K562 (cell line): ENCODE measurements around the gene COL16A1. TPM values are rescaled to one million over a fixed set of nuclear protein-coding genes. Genes with fewer than 3 reads are reported as not detected.

Experiments used
- CHCHD3 ChIP-seq: fragments of 250-450 bp; sonication (Bioruptor Pico); IDR thresholded peaks from 2 replicates; pipeline ENCODE4 v2.1.2; 2022; ENCODE audit warnings: mild to moderate bottlenecking
- RBM34 ChIP-seq: fragments of 200-400 bp; formaldehyde crosslinking; IDR thresholded peaks from 2 replicates; pipeline ENCODE4 v1.6.1; 2018; ENCODE audit warnings: low read length, borderline replicate concordance; ENCODE audit not compliant: insufficient read depth
- ZBED1 ChIP-seq: IDR thresholded peaks from 2 replicates; pipeline ENCODE4 v1.6.1; 2014
- ZNF511 ChIP-seq: sonication (generic); formaldehyde crosslinking; IDR thresholded peaks from 2 replicates; pipeline ENCODE4 v1.8.0; 2022; ENCODE audit warnings: mild to moderate bottlenecking, missing genetic modification reagents
- ZNF740 ChIP-seq, 3 experiments: fragments of 200-800 bp in 1 of 3; sonication (Bioruptor generic) in 1 of 3; sonication (generic) in 1 of 3; formaldehyde crosslinking in 1 of 3; IDR thresholded peaks; 2 replicates each; pipeline versions ENCODE4 v1.6.1 to v1.8.0; 2016 to 2022; ENCODE audit warnings: mild to moderate bottlenecking in 2 of 3, missing compliant biosample characterization in 2 of 3, missing genetic modification characterization in 2 of 3, missing genetic modification reagents in 1 of 3
- polyA plus RNA-seq, 8 experiments: library from polyadenylated mRNA; depleted of rRNA in 4 of 8; stranded (reverse) in 5 of 8; unstranded in 3 of 8; fragments of >200 nt; fragmentation: Nextera tagmentation in 2 of 8; fragmentation: Illumina TruSeq in 1 of 8; extraction: Ambion mirVana in 2 of 8; extraction: Trizol in 1 of 8; gene quantifications; 2 replicates each; pipeline versions ENCODE4 v1.2.1 to v1.2.3, GENCODE V29; 2011 to 2014; ENCODE audit warnings: inconsistent platforms in 1 of 8, missing spikeins in 1 of 8
- total RNA-seq, 7 experiments: library from RNA; depleted of rRNA in 6 of 7; stranded (reverse); fragments of >200 nt in 6 of 7; fragmentation: Illumina TruSeq in 2 of 7; extraction: Trizol in 2 of 7; gene quantifications; 2 replicates each; pipeline versions ENCODE4 v1.2.1 to v1.2.3, GENCODE V29; 2011 to 2021; ENCODE audit warnings: low replicate concordance in 1 of 7
- TF ChIP-seq, protein P1 (sequence below), 2 experiments: fragments of 200-800 bp in 1 of 2; sonication (Bioruptor generic) in 1 of 2; sonication (generic) in 1 of 2; formaldehyde crosslinking in 1 of 2; IDR thresholded peaks in 1 of 2; conservative IDR thresholded peaks in 1 of 2; 2 replicates each; pipeline versions ENCODE4 v1.5.0 to v1.6.1; 2016 to 2020; ENCODE audit warnings: missing compliant biosample characterization in 1 of 2, missing genetic modification characterization in 1 of 2, missing genetic modification reagents in 1 of 2
- TF ChIP-seq, protein P2 (sequence below): fragments of 250-450 bp; sonication (Bioruptor Pico); IDR thresholded peaks from 2 replicates; pipeline ENCODE4 v1.8.0; 2022; ENCODE audit warnings: inconsistent platforms, mild to moderate bottlenecking, moderate library complexity, borderline replicate concordance
- TF ChIP-seq, protein P3 (sequence below), 2 experiments: fragments of 450-650 bp; IDR thresholded peaks; 2 replicates each; pipeline ENCODE4 v1.6.1; 2016; ENCODE audit warnings: mild to moderate bottlenecking in 2 of 2, borderline replicate concordance in 1 of 2, low read depth in 1 of 2, moderate library complexity in 1 of 2

The COL16A1 gene
- total and polyA plus RNA-seq, 9 of the 15 experiments (the other 6 are each of a cell fraction or from before 2014, with no cell fraction given), result 0.11 to 0.60 (median 0.11) TPM; not detected in 6

DNA sequence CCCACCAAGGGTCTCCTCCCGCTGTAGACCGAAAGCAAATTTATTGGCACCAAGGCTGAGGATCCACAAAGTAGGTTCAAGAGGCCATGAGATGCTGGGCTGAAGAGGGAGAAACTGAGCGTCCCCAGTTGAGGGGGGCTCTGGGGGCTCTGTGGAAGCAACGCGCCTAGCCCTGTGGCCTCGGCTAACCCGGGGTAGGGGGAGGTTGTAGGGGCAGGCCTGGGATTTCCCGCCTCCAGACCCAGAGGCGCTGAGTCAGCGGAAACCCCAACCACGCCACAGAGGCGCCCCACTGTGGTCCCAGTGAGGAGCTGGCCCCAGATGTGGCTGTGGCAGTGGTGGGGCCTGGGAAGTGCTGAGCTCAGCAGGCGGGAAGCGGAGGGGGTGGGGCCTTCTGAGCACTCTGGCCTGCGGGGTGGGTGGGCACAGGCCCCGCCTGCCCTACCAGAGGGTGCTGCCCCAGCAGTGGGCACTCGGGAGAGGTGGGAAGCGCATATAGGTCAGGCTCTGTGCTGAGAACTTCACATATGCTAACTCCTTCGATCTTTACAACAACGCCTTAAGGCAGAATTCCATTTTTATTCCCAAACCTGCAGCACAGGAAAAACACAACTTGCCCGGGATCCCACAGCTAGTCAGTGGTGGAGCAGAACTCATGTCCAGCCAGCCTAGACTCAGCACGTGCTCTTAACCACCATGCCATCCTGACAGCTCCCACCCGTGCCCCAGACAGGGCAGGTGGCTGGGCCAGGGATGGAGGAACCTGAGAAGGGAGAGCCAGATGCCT, 1.5 kb upstream of the COL16A1 start (continued):
- no peak for TF ChIP-seq RBM34
- 0 out of 2 replicates have a peak, but pooled peaks have one; percentile 24 for TF ChIP-seq ZNF740 (CRISPR knock-in tag; IDR thresholded peaks at IDR 0.05)
- TF ChIP-seq ZNF740 (tag; IDR thresholded peaks at IDR 0.05), result no peak
- TF ChIP-seq, protein P1, sequence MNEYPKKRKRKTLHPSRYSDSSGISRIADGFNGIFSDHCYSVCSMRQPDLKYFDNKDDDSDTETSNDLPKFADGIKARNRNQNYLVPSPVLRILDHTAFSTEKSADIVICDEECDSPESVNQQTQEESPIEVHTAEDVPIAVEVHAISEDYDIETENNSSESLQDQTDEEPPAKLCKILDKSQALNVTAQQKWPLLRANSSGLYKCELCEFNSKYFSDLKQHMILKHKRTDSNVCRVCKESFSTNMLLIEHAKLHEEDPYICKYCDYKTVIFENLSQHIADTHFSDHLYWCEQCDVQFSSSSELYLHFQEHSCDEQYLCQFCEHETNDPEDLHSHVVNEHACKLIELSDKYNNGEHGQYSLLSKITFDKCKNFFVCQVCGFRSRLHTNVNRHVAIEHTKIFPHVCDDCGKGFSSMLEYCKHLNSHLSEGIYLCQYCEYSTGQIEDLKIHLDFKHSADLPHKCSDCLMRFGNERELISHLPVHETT (CRISPR knock-in tag; conservative IDR thresholded peaks at IDR 0.05 in 1 of 2, IDR thresholded peaks at IDR 0.05 in 1 of 2), result no peak
- TF ChIP-seq ZNF511 (CRISPR knock-in tag), result 0 out of 2 replicates have a peak, but pooled peaks have one; percentile 30
- TF ChIP-seq, protein P2, sequence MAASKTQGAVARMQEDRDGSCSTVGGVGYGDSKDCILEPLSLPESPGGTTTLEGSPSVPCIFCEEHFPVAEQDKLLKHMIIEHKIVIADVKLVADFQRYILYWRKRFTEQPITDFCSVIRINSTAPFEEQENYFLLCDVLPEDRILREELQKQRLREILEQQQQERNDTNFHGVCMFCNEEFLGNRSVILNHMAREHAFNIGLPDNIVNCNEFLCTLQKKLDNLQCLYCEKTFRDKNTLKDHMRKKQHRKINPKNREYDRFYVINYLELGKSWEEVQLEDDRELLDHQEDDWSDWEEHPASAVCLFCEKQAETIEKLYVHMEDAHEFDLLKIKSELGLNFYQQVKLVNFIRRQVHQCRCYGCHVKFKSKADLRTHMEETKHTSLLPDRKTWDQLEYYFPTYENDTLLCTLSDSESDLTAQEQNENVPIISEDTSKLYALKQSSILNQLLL (CRISPR knock-in tag), result no peak
- TF ChIP-seq, protein P3, sequence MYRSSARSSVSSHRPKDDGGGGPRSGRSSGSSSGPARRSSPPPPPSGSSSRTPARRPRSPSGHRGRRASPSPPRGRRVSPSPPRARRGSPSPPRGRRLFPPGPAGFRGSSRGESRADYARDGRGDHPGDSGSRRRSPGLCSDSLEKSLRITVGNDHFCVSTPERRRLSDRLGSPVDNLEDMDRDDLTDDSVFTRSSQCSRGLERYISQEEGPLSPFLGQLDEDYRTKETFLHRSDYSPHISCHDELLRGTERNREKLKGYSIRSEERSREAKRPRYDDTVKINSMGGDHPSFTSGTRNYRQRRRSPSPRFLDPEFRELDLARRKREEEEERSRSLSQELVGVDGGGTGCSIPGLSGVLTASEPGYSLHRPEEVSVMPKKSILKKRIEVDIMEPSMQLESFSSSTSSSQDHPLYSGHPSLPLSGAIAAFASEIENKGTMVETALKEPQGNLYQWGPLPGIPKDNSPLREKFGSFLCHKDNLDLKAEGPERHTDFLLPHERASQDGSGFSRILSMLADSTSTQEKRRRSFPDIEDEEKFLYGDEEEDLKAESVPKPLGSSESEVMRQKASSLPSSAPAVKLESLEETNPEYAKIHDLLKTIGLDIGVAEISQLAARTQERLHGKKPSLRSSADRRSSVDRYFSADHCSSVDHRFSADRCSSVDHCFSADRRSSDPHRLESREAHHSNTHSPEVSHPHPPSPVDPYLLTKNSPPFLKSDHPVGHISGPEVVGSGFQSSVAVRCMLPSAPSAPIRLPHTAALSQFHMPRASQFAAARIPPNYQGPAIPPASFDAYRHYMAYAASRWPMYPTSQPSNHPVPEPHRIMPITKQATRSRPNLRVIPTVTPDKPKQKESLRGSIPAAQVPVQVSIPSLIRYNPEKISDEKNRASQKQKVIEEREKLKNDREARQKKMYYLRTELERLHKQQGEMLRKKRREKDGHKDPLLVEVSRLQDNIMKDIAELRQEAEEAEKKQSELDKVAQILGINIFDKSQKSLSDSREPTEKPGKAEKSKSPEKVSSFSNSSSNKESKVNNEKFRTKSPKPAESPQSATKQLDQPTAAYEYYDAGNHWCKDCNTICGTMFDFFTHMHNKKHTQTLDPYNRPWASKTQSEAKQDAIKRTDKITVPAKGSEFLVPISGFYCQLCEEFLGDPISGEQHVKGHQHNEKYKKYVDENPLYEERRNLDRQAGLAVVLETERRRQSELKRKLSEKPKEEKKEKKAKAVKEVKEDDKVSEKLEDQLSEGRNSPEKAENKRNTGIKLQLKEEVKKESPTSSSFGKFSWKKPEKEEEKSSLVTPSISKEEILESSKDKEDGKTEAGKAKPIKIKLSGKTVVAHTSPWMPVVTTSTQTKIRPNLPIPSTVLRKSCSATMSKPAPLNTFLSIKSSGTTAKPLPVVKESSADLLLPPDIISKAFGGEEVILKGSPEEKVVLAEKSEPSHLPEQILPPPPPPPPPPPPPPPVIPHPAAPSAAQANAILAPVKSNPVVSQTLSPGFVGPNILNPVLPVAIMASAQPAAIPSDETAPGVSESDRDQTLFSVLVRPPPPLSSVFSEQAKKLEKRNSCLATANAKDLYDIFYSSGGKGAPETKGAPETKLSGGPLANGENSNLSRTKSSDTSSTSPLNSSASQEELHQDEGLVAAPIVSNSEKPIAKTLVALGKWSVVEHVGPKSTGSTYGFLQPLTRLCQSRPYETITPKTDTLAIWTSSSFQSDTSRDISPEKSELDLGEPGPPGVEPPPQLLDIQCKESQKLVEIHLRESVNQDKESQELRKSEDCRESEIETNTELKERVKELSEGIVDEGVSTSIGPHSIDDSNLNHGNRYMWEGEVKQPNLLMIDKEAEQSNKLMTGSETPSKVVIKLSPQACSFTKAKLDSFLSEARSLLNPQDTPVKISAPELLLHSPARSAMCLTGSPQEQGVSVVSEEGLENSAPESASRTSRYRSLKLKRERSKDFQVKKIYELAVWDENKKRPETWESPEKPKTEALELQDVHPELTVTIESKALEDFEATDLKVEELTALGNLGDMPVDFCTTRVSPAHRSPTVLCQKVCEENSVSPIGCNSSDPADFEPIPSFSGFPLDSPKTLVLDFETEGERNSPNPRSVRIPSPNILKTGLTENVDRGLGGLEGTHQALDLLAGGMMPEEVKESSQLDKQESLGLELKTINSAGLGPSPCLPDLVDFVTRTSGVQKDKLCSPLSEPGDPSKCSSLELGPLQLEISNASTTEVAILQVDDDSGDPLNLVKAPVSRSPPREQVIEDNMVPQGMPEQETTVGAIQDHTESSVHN (IDR thresholded peaks at IDR 0.05; ENCODE audit: borderline replicate concordance in 1 of 2, low read depth in 1 of 2), result 0 out of 4 replicates have a peak, but pooled peaks of 1 of the 2 experiments have one; percentile 62
- TF ChIP-seq ZBED1, result no peak
- no peak for TF ChIP-seq CHCHD3 (CRISPR knock-in tag)
